Measurements from ENCODE around the gene SNX5. TPM values are rescaled to one million over a fixed set of nuclear protein-coding genes. Genes with fewer than 3 reads are reported as not detected.

SNX5 gene
- total and polyA plus RNA-seq, 9 of the 15 experiments (the other 6 are each of a cell fraction or from before 2014, with no cell fraction given) = 53.5 to 276 (median 160) TPM

- no peak for TF ChIP-seq PBX2 (CRISPR knock-in tag; IDR thresholded peaks at IDR 0.05; ENCODE audit: low read depth)
- no peak for TF ChIP-seq PBX2 (tag; conservative IDR thresholded peaks at IDR 0.05; ENCODE audit: low read depth)
- no peak for TF ChIP-seq PYGO2 (tag; IDR thresholded peaks at IDR 0.05)
- no peak for TF ChIP-seq ZNF592 (IDR thresholded peaks at IDR 0.05)
These were observed 18.7 kb downstream of the SNX5 start (continued) for GRCh38 chr20:17949899-17950298.

Data from K562 (cell line).